ENCODE measurements around the gene PRKAG3. TPM values are rescaled to one million over a fixed set of nuclear protein-coding genes. Genes with fewer than 3 reads are reported as not detected.

The PRKAG3 gene
- total RNA-seq, 1 donor from 2014 or later: not detected

DNA sequence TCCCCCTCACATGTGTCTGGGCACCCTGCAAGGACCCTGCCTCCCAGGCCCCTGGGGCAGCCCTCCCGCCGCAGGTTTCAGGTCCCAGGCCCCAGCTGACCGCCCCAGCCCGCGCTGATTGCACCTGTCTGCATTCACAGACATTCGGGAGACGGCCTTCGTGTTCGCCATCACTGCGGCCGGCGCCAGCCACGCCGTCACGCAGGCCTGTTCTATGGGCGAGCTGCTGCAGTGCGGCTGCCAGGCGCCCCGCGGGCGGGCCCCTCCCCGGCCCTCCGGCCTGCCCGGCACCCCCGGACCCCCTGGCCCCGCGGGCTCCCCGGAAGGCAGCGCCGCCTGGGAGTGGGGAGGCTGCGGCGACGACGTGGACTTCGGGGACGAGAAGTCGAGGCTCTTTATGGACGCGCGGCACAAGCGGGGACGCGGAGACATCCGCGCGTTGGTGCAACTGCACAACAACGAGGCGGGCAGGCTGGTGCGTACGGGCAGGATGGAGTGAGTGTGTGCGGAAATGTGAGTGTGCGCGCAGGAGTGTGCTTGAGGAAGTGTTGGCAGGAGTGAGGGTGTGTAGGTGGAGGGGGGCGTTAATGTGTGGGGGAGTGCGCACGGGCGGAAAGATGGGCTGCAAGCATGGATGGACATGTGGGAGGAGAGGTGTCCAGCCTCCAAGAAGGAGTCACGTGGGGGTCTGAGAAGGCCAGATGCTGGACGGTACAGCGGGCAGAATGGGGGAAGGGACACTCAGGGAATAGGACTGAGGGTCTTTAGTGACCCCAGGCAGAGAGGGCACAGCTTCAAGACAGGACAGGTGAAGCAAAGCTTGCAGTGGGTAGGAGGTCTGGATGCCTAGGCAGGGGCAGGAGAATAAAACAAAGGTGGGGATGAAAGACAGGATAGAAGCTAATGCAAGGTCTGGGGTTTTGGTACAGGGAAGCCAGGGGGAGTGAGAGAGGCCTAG is 40.0 kb upstream of the PRKAG3 start:
- no peak for DNase-seq
- Mint-ChIP-seq H3K9me3 (no peaks in the 10 kb centered on the region), H3K36me3 (ENCODE audit: low read depth) (no peaks in the 10 kb centered on the region), H3K27me3 (peaks cover 46% of the 10 kb centered on the region), H3K4me3 (peak overlapping the region; percentile 86), H3K27ac (no peak overlapping the region), H3K4me1 (peaks cover 29% of the 10 kb centered on the region)
- TF ChIP-seq, protein P1, sequence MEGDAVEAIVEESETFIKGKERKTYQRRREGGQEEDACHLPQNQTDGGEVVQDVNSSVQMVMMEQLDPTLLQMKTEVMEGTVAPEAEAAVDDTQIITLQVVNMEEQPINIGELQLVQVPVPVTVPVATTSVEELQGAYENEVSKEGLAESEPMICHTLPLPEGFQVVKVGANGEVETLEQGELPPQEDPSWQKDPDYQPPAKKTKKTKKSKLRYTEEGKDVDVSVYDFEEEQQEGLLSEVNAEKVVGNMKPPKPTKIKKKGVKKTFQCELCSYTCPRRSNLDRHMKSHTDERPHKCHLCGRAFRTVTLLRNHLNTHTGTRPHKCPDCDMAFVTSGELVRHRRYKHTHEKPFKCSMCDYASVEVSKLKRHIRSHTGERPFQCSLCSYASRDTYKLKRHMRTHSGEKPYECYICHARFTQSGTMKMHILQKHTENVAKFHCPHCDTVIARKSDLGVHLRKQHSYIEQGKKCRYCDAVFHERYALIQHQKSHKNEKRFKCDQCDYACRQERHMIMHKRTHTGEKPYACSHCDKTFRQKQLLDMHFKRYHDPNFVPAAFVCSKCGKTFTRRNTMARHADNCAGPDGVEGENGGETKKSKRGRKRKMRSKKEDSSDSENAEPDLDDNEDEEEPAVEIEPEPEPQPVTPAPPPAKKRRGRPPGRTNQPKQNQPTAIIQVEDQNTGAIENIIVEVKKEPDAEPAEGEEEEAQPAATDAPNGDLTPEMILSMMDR (IDR thresholded peaks at IDR 0.05): no peak
- intact Hi-C loops (cut with micrococcal nuclease): no loop called here
- POLR2A ChIA-PET: interaction anchor here (0.6 to 20.0 kb wide), 6 partner anchors 9 to 314 kb away, joined by 3 to 969 read pairs (median 3); partner anchors contain the start of genes BCS1L, WNT10A and ZNF142
- peak; percentile 33 for ATAC-seq (ENCODE audit: low read depth)
- CTCF ChIA-PET: interaction anchor here (0.9 to 21.7 kb wide), 3 partner anchors 18 to 27 kb away, joined by 3 to 1062 read pairs (median 4); no protein-coding TSS in a partner anchor

DNA sequence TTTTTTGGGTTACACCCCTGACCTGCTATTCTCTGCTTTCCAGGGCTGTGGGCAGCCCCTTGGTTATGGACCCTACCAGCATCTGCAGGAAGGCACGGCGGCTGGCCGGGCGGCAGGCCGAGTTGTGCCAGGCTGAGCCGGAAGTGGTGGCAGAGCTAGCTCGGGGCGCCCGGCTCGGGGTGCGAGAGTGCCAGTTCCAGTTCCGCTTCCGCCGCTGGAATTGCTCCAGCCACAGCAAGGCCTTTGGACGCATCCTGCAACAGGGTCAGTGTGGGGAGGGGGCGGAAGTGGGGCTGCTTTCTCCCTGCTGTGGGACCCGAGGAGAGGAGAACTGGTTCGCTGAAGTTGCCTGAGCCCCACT is 39.4 kb upstream of the PRKAG3 start:
- H3K27me3 Mint-ChIP-seq: peaks cover 49% of the 10 kb centered on the region
- peak overlapping the region; percentile 80 for H3K4me3 Mint-ChIP-seq
- no peaks in the 10 kb centered on the region for H3K36me3 Mint-ChIP-seq (ENCODE audit: low read depth)
- H3K27ac Mint-ChIP-seq: no peak overlapping the region
- TF ChIP-seq, protein P1 (IDR thresholded peaks at IDR 0.05): no peak
- no peaks in the 10 kb centered on the region for H3K9me3 Mint-ChIP-seq
- peaks cover 28% of the 10 kb centered on the region for H3K4me1 Mint-ChIP-seq
- ATAC-seq (ENCODE audit: low read depth): peak; percentile 35
- POLR2A ChIA-PET: interaction anchor here (1.3 to 20.0 kb wide), 3 partner anchors 9 to 212 kb away, joined by 3 to 969 read pairs (median 6); partner anchors contain the start of genes BCS1L, WNT10A and ZNF142
- no peak for DNase-seq
- CTCF ChIA-PET: interaction anchor here (0.9 to 21.7 kb wide), 4 partner anchors 18 to 424 kb away, joined by 3 to 1062 read pairs (median 4); no protein-coding TSS in a partner anchor
- intact Hi-C loops (cut with micrococcal nuclease): no loop called here

DNA sequence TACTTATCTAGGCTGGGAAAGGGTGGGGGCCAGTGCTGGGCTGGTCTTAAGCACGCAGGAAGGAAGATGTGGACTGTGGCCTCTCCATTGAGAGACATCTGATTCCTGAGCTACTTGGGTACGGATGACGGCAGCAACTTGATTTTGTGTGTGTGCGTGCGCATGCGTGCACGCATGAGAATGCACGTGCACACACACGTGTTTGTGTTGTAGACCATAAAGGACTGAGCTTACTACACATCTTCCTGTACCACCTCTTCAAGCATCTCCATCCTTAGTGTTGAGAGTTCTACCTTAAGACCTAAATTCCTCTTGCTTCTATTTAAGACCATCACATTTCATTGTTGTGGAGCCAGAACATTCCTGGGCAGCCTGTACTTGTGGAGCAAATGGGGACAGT is 37.5 kb upstream of the PRKAG3 start:
- ChIA-PET CTCF (interaction anchor here (21.7 kb wide), 1 partner anchor 30 kb away, joined by 1062 read pairs; no protein-coding TSS in a partner anchor), POLR2A (interaction anchor here (20.0 kb wide), 1 partner anchor 24 kb away, joined by 969 read pairs; no protein-coding TSS in a partner anchor)
- no peaks in the 10 kb centered on the region for H3K36me3 Mint-ChIP-seq (ENCODE audit: low read depth)
- TF ChIP-seq, protein P1 (IDR thresholded peaks at IDR 0.05): no peak
- H3K27me3 Mint-ChIP-seq: peaks cover 53% of the 10 kb centered on the region
- peaks cover 26% of the 10 kb centered on the region for H3K4me1 Mint-ChIP-seq
- no peak overlapping the region for H3K4me3 Mint-ChIP-seq
- H3K27ac Mint-ChIP-seq: no peak overlapping the region
- ATAC-seq (ENCODE audit: low read depth) (no peak), DNase-seq (no peak)
- intact Hi-C loops (cut with micrococcal nuclease): no loop called here
- no peaks in the 10 kb centered on the region for H3K9me3 Mint-ChIP-seq

DNA sequence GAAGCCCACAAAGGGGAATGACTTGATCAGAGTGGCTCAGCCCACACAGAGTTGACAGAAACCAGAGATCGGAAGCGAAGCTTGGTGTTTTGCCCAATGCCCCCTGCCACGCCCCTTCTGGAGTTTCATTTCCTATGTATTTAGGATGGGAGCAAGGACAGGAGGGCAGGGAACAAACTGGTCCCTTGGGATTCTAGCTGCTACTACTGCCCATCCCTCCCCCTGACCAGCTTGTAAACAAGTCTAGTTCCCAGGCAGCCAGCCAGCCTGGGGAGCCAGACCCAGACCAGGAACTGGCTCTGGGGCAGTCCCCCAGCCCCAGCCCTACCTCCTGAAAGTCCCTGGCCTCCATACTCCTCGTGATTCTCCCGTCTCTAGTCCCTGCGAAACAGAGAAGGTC is 36.3 kb upstream of the PRKAG3 start:
- ATAC-seq (ENCODE audit: low read depth): no peak
- Mint-ChIP-seq H3K27me3 (peaks cover 58% of the 10 kb centered on the region), H3K27ac (no peak overlapping the region), H3K36me3 (ENCODE audit: low read depth) (no peaks in the 10 kb centered on the region), H3K4me1 (peaks cover 22% of the 10 kb centered on the region), H3K4me3 (no peak overlapping the region), H3K9me3 (no peaks in the 10 kb centered on the region)
- ChIA-PET POLR2A (no interaction called here), CTCF (no interaction called here)
- no peak for DNase-seq
- intact Hi-C loops (cut with micrococcal nuclease): no loop called here
- TF ChIP-seq, protein P1 (IDR thresholded peaks at IDR 0.05): no peak

DNA sequence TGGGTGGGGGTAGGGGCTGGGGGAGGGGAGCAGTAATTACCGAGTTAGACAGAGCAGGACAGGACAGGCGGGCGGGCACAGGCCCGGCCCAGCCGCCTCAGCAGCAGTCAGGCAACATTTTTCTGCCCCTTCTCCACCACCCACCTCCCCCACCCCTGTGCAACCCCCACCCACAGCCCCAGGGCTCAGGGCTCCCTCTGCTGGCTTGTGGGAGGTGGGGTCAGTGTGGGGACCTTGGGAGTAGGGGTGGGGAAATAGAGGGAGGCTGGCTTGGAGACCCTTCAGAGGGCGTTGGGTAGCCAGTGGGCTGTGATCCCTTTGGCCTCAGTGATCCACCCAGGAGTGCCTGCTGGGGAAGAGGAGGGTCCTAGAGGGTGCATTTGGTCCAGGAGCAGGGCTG is 34.4 kb upstream of the PRKAG3 start:
- no peak overlapping the region for H3K27ac Mint-ChIP-seq
- intact Hi-C loops (cut with micrococcal nuclease): no loop called here
- H3K27me3 Mint-ChIP-seq: peaks cover 60% of the 10 kb centered on the region
- ChIA-PET POLR2A (no interaction called here), CTCF (interaction anchor here (1.4 kb wide), 1 partner anchor 9 kb away, joined by 4 read pairs; no protein-coding TSS in a partner anchor)
- no peak for ATAC-seq (ENCODE audit: low read depth)
- no peaks in the 10 kb centered on the region for H3K36me3 Mint-ChIP-seq (ENCODE audit: low read depth)
- TF ChIP-seq, protein P1 (IDR thresholded peaks at IDR 0.05): no peak
- no peak overlapping the region for H3K4me3 Mint-ChIP-seq
- no peaks in the 10 kb centered on the region for H3K9me3 Mint-ChIP-seq
- DNase-seq: no peak
- peaks cover 10% of the 10 kb centered on the region for H3K4me1 Mint-ChIP-seq
